H1 (cell line): ENCODE results near the gene DVL3. TPM values are rescaled to one million over a fixed set of nuclear protein-coding genes. Genes with fewer than 3 reads are reported as not detected.

ENCODE experiments used
- CTCF ChIA-PET: fragments of 300-600 bp; sonication (Branson Sonifier 250); formaldehyde crosslinking; loops from one replicate; lab custom pipeline; 2021; ENCODE audit not compliant: partially characterized antibody; lab: Charles Lee
- POLR2A ChIA-PET: fragments of 300-600 bp; sonication (Branson Sonifier 250); formaldehyde crosslinking; loops from one replicate; lab custom pipeline; 2021; ENCODE audit warnings: inconsistent platforms; ENCODE audit not compliant: partially characterized antibody; lab: Charles Lee
- DNase-seq, 2 experiments: peaks; one replicate each; pipeline versions ENCODE4 v3.0.0 to v3.0.0-alpha.2; 2010 to 2022; ENCODE audit warnings: low spot score in 2 of 2, low read depth in 1 of 2, mixed read lengths in 1 of 2
- FAIRE-seq: peaks from 2 replicates; lab custom pipeline; 2011; peaks lifted over from hg19 to GRCh38; lab: Jason Lieb, UNC
- H2AFZ ChIP-seq: 2 replicates; pipeline ENCODE4 v1.8.1; 2012; ENCODE audit warnings: low read length, inconsistent platforms
- H2AK5ac ChIP-seq: 2 replicates; pipeline ENCODE4 v1.6.1; 2013; ENCODE audit warnings: low read depth, low read length
- H2BK120ac ChIP-seq: replicated peaks from 2 replicates; pipeline ENCODE3; 2013; ENCODE audit warnings: low read depth, low read length, inconsistent platforms
- H2BK12ac ChIP-seq: 2 replicates; pipeline ENCODE4 v1.6.1; 2013; ENCODE audit warnings: low read depth, low read length
- H2BK15ac ChIP-seq: 2 replicates; pipeline ENCODE4 v1.6.1; 2013; ENCODE audit warnings: low read length
- H2BK20ac ChIP-seq: 2 replicates; pipeline ENCODE4 v1.6.1; 2013; ENCODE audit warnings: low read length
- H2BK5ac ChIP-seq: 2 replicates; pipeline ENCODE4 v1.6.1; 2013; ENCODE audit warnings: low read depth, low read length
- H3K14ac ChIP-seq: 2 replicates; pipeline ENCODE4 v1.6.1; 2013; ENCODE audit warnings: inconsistent platforms; ENCODE audit not compliant: insufficient read length
- H3K18ac ChIP-seq: 2 replicates; pipeline ENCODE4 v1.6.1; 2013; ENCODE audit warnings: low read length; ENCODE audit errors: extremely low read depth
- H3K23ac ChIP-seq: 2 replicates; pipeline ENCODE4 v1.6.1; 2013; ENCODE audit warnings: inconsistent platforms; ENCODE audit not compliant: insufficient read length
- H3K23me2 ChIP-seq: 2 replicates; pipeline ENCODE4 v1.6.1; 2013; ENCODE audit warnings: low read depth, low read length
- H3K27ac ChIP-seq: 2 replicates; pipeline ENCODE4 v1.6.1; 2011; ENCODE audit warnings: low read depth, low read length, inconsistent platforms
- H3K27me3 ChIP-seq, 4 experiments: replicated peaks in 1 of 4; 1 replicate in 1 of 4; 2 replicates in 3 of 4; pipeline versions ENCODE4 v1.6.1 to v1.8.1; 2011 to 2013; ENCODE audit warnings: low read length in 3 of 4, mild to moderate bottlenecking in 3 of 4, inconsistent platforms in 2 of 4, mixed read lengths in 2 of 4, moderate library complexity in 1 of 4; ENCODE audit not compliant: control insufficient read depth in 3 of 4, insufficient read depth in 3 of 4; ENCODE audit errors: extremely low read depth in 1 of 4
- H3K36me3 ChIP-seq, 4 experiments: 2 replicates each; pipeline versions ENCODE4 v1.6.1 to v1.8.1; 2011 to 2013; ENCODE audit warnings: mild to moderate bottlenecking in 4 of 4, low read length in 3 of 4, moderate library complexity in 2 of 4, control low read depth in 1 of 4, inconsistent platforms in 1 of 4; ENCODE audit not compliant: insufficient read depth in 4 of 4, control insufficient read depth in 2 of 4
- H3K4ac ChIP-seq: replicated peaks from 2 replicates; pipeline ENCODE3; 2013; ENCODE audit warnings: low read length, low read depth, mixed read lengths, inconsistent platforms; ENCODE audit not compliant: insufficient read length
- H3K4me1 ChIP-seq, 4 experiments: replicated peaks in 1 of 4; 1 replicate in 1 of 4; 2 replicates in 3 of 4; pipeline versions ENCODE4 v1.6.1 to v1.8.1; 2011 to 2013; ENCODE audit warnings: low read length in 3 of 4, inconsistent platforms in 2 of 4, mixed read lengths in 1 of 4; ENCODE audit not compliant: insufficient read depth in 4 of 4, control insufficient read depth in 3 of 4
- H3K4me2 ChIP-seq, 2 experiments: 2 replicates each; pipeline versions ENCODE4 v1.6.1 to v1.8.1; 2011 to 2013; ENCODE audit warnings: low read depth in 2 of 2, low read length in 2 of 2, control low read depth in 1 of 2, inconsistent platforms in 1 of 2, mild to moderate bottlenecking in 1 of 2; ENCODE audit not compliant: insufficient read depth in 1 of 2
- H3K4me3 ChIP-seq, 4 experiments: fragments of 200-600, 300-600 bp in 1 of 4; sonication (generic), shearing (Covaris generic), sonication (Bioruptor Twin) in 1 of 4; 2 replicates each; pipeline versions ENCODE4 v1.5.1 to v1.8.1; 2011 to 2016; ENCODE audit warnings: low read length in 4 of 4, low read depth in 3 of 4, control low read depth in 2 of 4, inconsistent platforms in 2 of 4, mild to moderate bottlenecking in 2 of 4, mixed read lengths in 1 of 4, moderate library complexity in 1 of 4; ENCODE audit not compliant: insufficient read depth in 2 of 4; ENCODE audit errors: extremely low read depth in 1 of 4
- H3K56ac ChIP-seq: replicated peaks from 2 replicates; pipeline ENCODE3; 2013; ENCODE audit warnings: low read depth, mild to moderate bottlenecking, mixed read lengths, low read length, inconsistent platforms; ENCODE audit not compliant: insufficient read length
- H3K79me1 ChIP-seq: 2 replicates; pipeline ENCODE4 v1.6.1; 2013; ENCODE audit warnings: low read depth, low read length, control low read depth
- H3K79me2 ChIP-seq, 2 experiments: 2 replicates each; pipeline versions ENCODE4 v1.6.1 to v1.8.1; 2012 to 2013; ENCODE audit warnings: low read length in 2 of 2, mild to moderate bottlenecking in 2 of 2, inconsistent platforms in 1 of 2; ENCODE audit not compliant: insufficient read depth in 2 of 2, control insufficient read depth in 1 of 2
- H3K9ac ChIP-seq, 4 experiments: replicated peaks in 1 of 4; 1 replicate in 1 of 4; 2 replicates in 3 of 4; pipeline versions ENCODE4 v1.6.1 to v1.8.1; 2011 to 2013; ENCODE audit warnings: low read depth in 3 of 4, low read length in 3 of 4, control low read depth in 2 of 4, mild to moderate bottlenecking in 2 of 4, moderate library complexity in 2 of 4, inconsistent platforms in 1 of 4; ENCODE audit errors: extremely low read depth in 1 of 4
- H3K9me3 ChIP-seq, 2 experiments: 2 replicates each; pipeline versions ENCODE4 v1.6.1 to v1.8.1; 2012 to 2013; ENCODE audit warnings: mild to moderate bottlenecking in 2 of 2, moderate library complexity in 2 of 2, control low read depth in 1 of 2, inconsistent platforms in 1 of 2, low read depth in 1 of 2, low read length in 1 of 2, mixed read lengths in 1 of 2; ENCODE audit not compliant: insufficient read depth in 2 of 2
- H4K20me1 ChIP-seq, 2 experiments: replicated peaks in 1 of 2; 2 replicates each; pipeline versions ENCODE3 to v1.8.1; 2011 to 2013; ENCODE audit warnings: inconsistent platforms in 2 of 2, low read length in 2 of 2, mild to moderate bottlenecking in 1 of 2; ENCODE audit not compliant: insufficient read depth in 2 of 2, control insufficient read depth in 1 of 2
- H4K5ac ChIP-seq: 2 replicates; pipeline ENCODE4 v1.6.1; 2013; ENCODE audit warnings: low read length, low read depth, mixed read lengths, inconsistent platforms; ENCODE audit not compliant: insufficient read length
- H4K8ac ChIP-seq: 2 replicates; pipeline ENCODE4 v1.8.0; 2013; ENCODE audit warnings: mild to moderate bottlenecking, moderate library complexity, low read length, inconsistent platforms; ENCODE audit not compliant: insufficient read depth; ENCODE audit errors: extremely low read depth
- H4K91ac ChIP-seq: replicated peaks from 2 replicates; pipeline ENCODE3; 2013; ENCODE audit warnings: low read length, mixed read lengths, inconsistent platforms; ENCODE audit not compliant: insufficient read length
- ASH2L ChIP-seq: fragments of 200-600, 300-600 bp; sonication (generic); IDR thresholded peaks from one replicate; pipeline ENCODE4 v1.7.1; 2017; ENCODE audit warnings: low read length
- BRCA1 ChIP-seq: IDR thresholded peaks from 2 replicates; pipeline ENCODE4 v1.6.1; 2012; ENCODE audit warnings: low read depth, low read length, improper control_type of control experiment
- NRF1 ChIP-seq: IDR thresholded peaks from 2 replicates; pipeline ENCODE4 v1.6.1; 2011; ENCODE audit warnings: mild to moderate bottlenecking, low read depth, low read length, improper control_type of control experiment
- SRF ChIP-seq: IDR thresholded peaks from 2 replicates; pipeline ENCODE4 v1.6.1; 2011; ENCODE audit warnings: mild to moderate bottlenecking, low read depth, low read length, moderate library complexity
- WGBS, 2 experiments: shearing (Covaris generic) in 1 of 2; methylation state at CpG; one replicate each; pipeline versions ENCODE4 v1.1.6 to v1.1.7; 2013 to 2015; ENCODE audit warnings: low lambda C conversion rate in 2 of 2, mixed read lengths in 2 of 2, inconsistent platforms in 1 of 2, low coverage in 1 of 2, missing lambda C conversion rate in 1 of 2; ENCODE audit not compliant: insufficient replicate concordance in 2 of 2, insufficient coverage in 1 of 2, insufficient read length in 1 of 2; ENCODE audit errors: extremely low coverage in 1 of 2, missing lambda C conversion rate in 1 of 2; 5-methylcytosine and 5-hydroxymethylcytosine counted together
- polyA plus RNA-seq, 7 experiments: library from polyadenylated mRNA; depleted of rRNA in 3 of 7; stranded (reverse) in 5 of 7; unstranded in 2 of 7; fragments of >200 nt in 5 of 7; fragments of 200-250 nt in 2 of 7; gene quantifications; 1 replicate in 5 of 7; 2 replicates in 1 of 7; 4 replicates in 1 of 7; pipeline versions ENCODE4 v1.2.1 to v1.2.3, GENCODE V29; 2011 to 2013; ENCODE audit warnings: missing spikeins in 2 of 7, mixed read lengths in 2 of 7
- total RNA-seq: library from RNA; stranded (reverse); fragmentation: NEBNext Ultra II Directional; extraction: Animal tissue kit (Norgen Biotek cat#: 25700); gene quantifications from 2 replicates; pipeline ENCODE4 v1.2.1, GENCODE V29; 2021
- TF ChIP-seq, protein P1 (sequence below): IDR thresholded peaks from 2 replicates; pipeline ENCODE4 v1.6.1; 2011; ENCODE audit warnings: low read depth, mild to moderate bottlenecking, low read length; ENCODE audit not compliant: insufficient read depth
- TF ChIP-seq, protein P2 (sequence below): IDR thresholded peaks from 2 replicates; pipeline ENCODE4 v1.6.1; 2012; ENCODE audit warnings: inconsistent platforms

Gene DVL3
- total and polyA plus RNA-seq, 2 of the 8 experiments (the other 6 are each of a cell fraction or from before 2014, with no cell fraction given) = 38.5 to 66.6 TPM

DNA sequence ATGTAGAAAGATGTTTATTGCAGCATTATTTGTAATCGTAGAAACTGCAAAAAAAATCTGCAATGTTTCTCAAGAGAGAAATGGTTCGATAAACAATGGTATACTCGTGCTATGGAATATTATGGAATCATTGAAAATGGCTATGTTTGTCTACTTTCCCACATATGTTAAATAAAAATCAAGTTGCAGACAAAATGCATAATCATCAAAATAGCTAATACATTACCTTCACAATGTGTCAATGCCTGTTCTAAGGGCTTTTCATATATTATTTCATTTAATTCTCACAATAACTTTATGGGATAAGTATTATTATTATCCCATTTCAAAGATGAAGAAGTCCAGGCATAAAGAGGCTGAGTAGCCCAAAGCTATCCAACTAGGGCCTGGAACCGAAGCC lies 22.2 kb upstream of the DVL3 start:
- H3K27me3 ChIP-seq = no peaks in the 10 kb centered on the region
- no peaks in the 10 kb centered on the region for H3K9me3 ChIP-seq
- no peak overlapping the region for H3K9ac ChIP-seq
- H2AFZ ChIP-seq = no peak overlapping the region
- no peak overlapping the region for H4K5ac ChIP-seq
- no peak overlapping the region for H2BK15ac ChIP-seq
- no peak overlapping the region for H2BK20ac ChIP-seq
- peaks cover 18% of the 10 kb centered on the region for H3K23me2 ChIP-seq
- no peak overlapping the region for H4K91ac ChIP-seq
- CTCF ChIA-PET = interaction anchor here (1.5 to 2.8 kb wide), 2 partner anchors 12 to 95 kb away, joined by 9 to 11 read pairs; no protein-coding TSS in a partner anchor
- no peak overlapping the region for H2BK12ac ChIP-seq
- no peak overlapping the region for H3K18ac ChIP-seq
- WGBS, 2 experiments = 91% methylated on average over 4 of the region's 4 CpGs; no CpG with 5 or more reads in 1 of the 2 experiments
- H3K56ac ChIP-seq = no peak overlapping the region
- H2BK120ac ChIP-seq = no peak overlapping the region
- no peak overlapping the region; a peak in 1 of 4 replicates for H3K4me2 ChIP-seq
- peaks cover 0 to 3% (median 0%) of the 10 kb centered on the region in 4 experiments; a peak in 1 of 8 replicates for H3K36me3 ChIP-seq
- no peak overlapping the region for H3K4ac ChIP-seq
- DNase-seq (no peak), FAIRE-seq (no peak)
- H4K20me1 ChIP-seq = peaks cover 0 to 2% of the 10 kb centered on the region in 2 experiments
- no peak overlapping the region for H3K27ac ChIP-seq
- POLR2A ChIA-PET = interaction anchor here (0.8 to 1.0 kb wide), 2 partner anchors 20 to 148 kb away, joined by 3 to 5 read pairs; no protein-coding TSS in a partner anchor
- peaks cover 2 to 9% (median 3%) of the 10 kb centered on the region in 4 experiments; a peak in 4 of 7 replicates for H3K4me1 ChIP-seq
- H3K23ac ChIP-seq = no peak overlapping the region
- H3K14ac ChIP-seq = no peak overlapping the region
- TF ChIP-seq ASH2L (no peak), BRCA1 (no peak), SRF (no peak), NRF1 (no peak)
- TF ChIP-seq, protein P1, sequence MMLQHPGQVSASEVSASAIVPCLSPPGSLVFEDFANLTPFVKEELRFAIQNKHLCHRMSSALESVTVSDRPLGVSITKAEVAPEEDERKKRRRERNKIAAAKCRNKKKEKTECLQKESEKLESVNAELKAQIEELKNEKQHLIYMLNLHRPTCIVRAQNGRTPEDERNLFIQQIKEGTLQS = no peak
- TF ChIP-seq, protein P2, sequence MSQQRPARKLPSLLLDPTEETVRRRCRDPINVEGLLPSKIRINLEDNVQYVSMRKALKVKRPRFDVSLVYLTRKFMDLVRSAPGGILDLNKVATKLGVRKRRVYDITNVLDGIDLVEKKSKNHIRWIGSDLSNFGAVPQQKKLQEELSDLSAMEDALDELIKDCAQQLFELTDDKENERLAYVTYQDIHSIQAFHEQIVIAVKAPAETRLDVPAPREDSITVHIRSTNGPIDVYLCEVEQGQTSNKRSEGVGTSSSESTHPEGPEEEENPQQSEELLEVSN = no peak
- peaks cover 0 to 31% of the 10 kb centered on the region in 2 experiments; a peak in 3 of 4 replicates for H3K79me2 ChIP-seq
- no peak overlapping the region for H3K4me3 ChIP-seq
- no peak overlapping the region for H4K8ac ChIP-seq
- H3K79me1 ChIP-seq = no peaks in the 10 kb centered on the region; the same call in 1 of the 2 replicates
- H2BK5ac ChIP-seq = no peak overlapping the region
- H2AK5ac ChIP-seq = no peak overlapping the region
